GM18873 (cell line): Measurements from ENCODE around the gene KRTAP2-1.
"Not testable (repeated sequence)": the region's sequence is repeated elsewhere in the genome, so short reads cannot be mapped to it uniquely, and the experiment has no call there.

Experiments
- ATAC-seq: cut with Tn5 transposase; IDR thresholded peaks from one replicate; pipeline ENCODE4 v1.9.1; 2021; ENCODE audit warnings: mild to moderate bottlenecking, moderate library complexity, moderate number of reproducible peaks; ENCODE audit not compliant: unreplicated experiment, low FRiP score

KRTAP2-1 gene

GRCh38 chr17:41058741-41059140 is 11.6 kb upstream of the KRTAP2-1 start:
- ATAC-seq: no peak

- ATAC-seq: no peak
Measured at GRCh38 chr17:41057547-41057946, 10.4 kb upstream of the KRTAP2-1 start.

GRCh38 chr17:41055130-41055529 is 8.0 kb upstream of the KRTAP2-1 start, which contains the start of gene KRTAP2-2:
KRTAP2-2 (minus strand) TSS chr17:41055230; CDS start chr17:41055211, 19 bp downstream.
- not testable (repeated sequence) for ATAC-seq

GRCh38 chr17:41054556-41054955 is 7.4 kb upstream of the KRTAP2-1 start:
- ATAC-seq: not testable (repeated sequence)

- no peak for ATAC-seq
Measured at GRCh38 chr17:41054025-41054424, 6.9 kb upstream of the KRTAP2-1 start.

GRCh38 chr17:41052566-41052965 is 5.5 kb upstream of the KRTAP2-1 start:
- ATAC-seq: no peak

GRCh38 chr17:41049110-41049509 is 2.0 kb upstream of the KRTAP2-1 start:
- ATAC-seq: no peak

GRCh38 chr17:41048441-41048840 is 1.3 kb upstream of the KRTAP2-1 start:
- no peak for ATAC-seq

GRCh38 chr17:41042953-41043352 is 4.2 kb downstream of the KRTAP2-1 start:
- no peak for ATAC-seq

GRCh38 chr17:41040783-41041571 is 6.1 kb downstream of the KRTAP2-1 start, which contains the start of gene KRTAP1-1:
KRTAP1-1 (minus strand) TSS chr17:41041450; CDS start chr17:41041397, 53 bp downstream.
- not testable (repeated sequence) for ATAC-seq

- ATAC-seq: no peak
Measured at GRCh38 chr17:41037853-41038350, 9.2 kb downstream of the KRTAP2-1 start.

GRCh38 chr17:41034346-41034935 is 12.7 kb downstream of the KRTAP2-1 start, which contains the start of gene KRTAP1-3:
KRTAP1-3 (minus strand) TSS chr17:41034874; CDS start chr17:41034821, 53 bp downstream.
- not testable (repeated sequence) for ATAC-seq

- ATAC-seq: no peak
Measured at GRCh38 chr17:41029633-41030245, 17.4 kb downstream of the KRTAP2-1 start, which contains the start of gene KRTAP1-4. KRTAP1-4 (minus strand) TSS chr17:41030195; CDS start chr17:41030078, 117 bp downstream.

GRCh38 chr17:41026715-41027471 is 20.2 kb downstream of the KRTAP2-1 start, which contains the start of gene KRTAP1-5:
KRTAP1-5 (minus strand) TSS chr17:41027208; CDS start chr17:41027155, 53 bp downstream.
- ATAC-seq: no peak

- no peak for ATAC-seq
Measured at GRCh38 chr17:41024697-41025096, 22.4 kb downstream of the KRTAP2-1 start.

GRCh38 chr17:41020336-41020735 is 26.8 kb downstream of the KRTAP2-1 start:
- ATAC-seq: no peak

GRCh38 chr17:41019415-41019814 is 27.7 kb downstream of the KRTAP2-1 start:
- ATAC-seq: no peak

GRCh38 chr17:41018541-41018940 is 28.6 kb downstream of the KRTAP2-1 start:
- ATAC-seq: no peak

GRCh38 chr17:41016578-41017215 is 30.4 kb downstream of the KRTAP2-1 start:
- ATAC-seq: no peak
